SK-N-SH (cell line): ENCODE measurements around the gene KLK3. TPM values are rescaled to one million over a fixed set of nuclear protein-coding genes. Genes with fewer than 3 reads are reported as not detected.
A peak's percentile ranks its signal among the peaks of the same experiment; 100 is the strongest.

ENCODE experiments used
- CTCF ChIA-PET: fragments of 300-600, 350-600 bp; formaldehyde crosslinking; extraction: SDS; loops from one replicate; lab custom pipeline; 2021; lab: Yijun Ruan, JAX
- POLR2A ChIA-PET: fragments of 350-600 bp; sonication (Branson Sonifier 250); formaldehyde crosslinking; extraction: SDS; loops from one replicate; lab custom pipeline; 2020; ENCODE audit warnings: antibody characterized with exemption, inconsistent platforms; lab: Yijun Ruan, JAX
- DNase-seq: peaks from one replicate; pipeline ENCODE4 v3.0.0; 2012
- H2AFZ ChIP-seq: fragments of 200-600 bp; sonication (generic); 2 replicates; pipeline ENCODE4 v1.8.1; 2016; ENCODE audit warnings: antibody characterized with exemption, mild to moderate bottlenecking, low read depth
- H3F3A ChIP-seq: fragments of 200-600 bp; sonication (generic); replicated peaks from 2 replicates; pipeline ENCODE3; 2016; ENCODE audit warnings: antibody characterized with exemption, mild to moderate bottlenecking; ENCODE audit not compliant: insufficient read depth
- H3K27ac ChIP-seq, 2 experiments: fragments of 200-500 bp in 1 of 2; fragments of 200-600 bp in 1 of 2; sonication (Bioruptor generic) in 1 of 2; sonication (generic), shearing (Covaris generic) in 1 of 2; 2 replicates each; pipeline versions ENCODE4 v1.5.1 to v1.6.1; 2014 to 2016; ENCODE audit warnings: low read depth in 2 of 2, inconsistent platforms in 1 of 2, low read length in 1 of 2, mild to moderate bottlenecking in 1 of 2, mixed read lengths in 1 of 2
- H3K27me3 ChIP-seq: fragments of 200-600 bp; sonication (generic), shearing (Covaris generic); 2 replicates; pipeline ENCODE4 v1.6.1; 2016; ENCODE audit warnings: mixed run types; ENCODE audit not compliant: insufficient read depth
- H3K36me3 ChIP-seq, 2 experiments: fragments of 200-500 bp in 1 of 2; fragments of 200-600 bp in 1 of 2; sonication (Bioruptor generic) in 1 of 2; sonication (generic) in 1 of 2; replicated peaks in 1 of 2; 2 replicates each; pipeline versions ENCODE3 to v1.5.1; 2014 to 2016; ENCODE audit warnings: low read length in 1 of 2, mild to moderate bottlenecking in 1 of 2; ENCODE audit not compliant: insufficient read depth in 2 of 2, control insufficient read depth in 1 of 2
- H3K4me1 ChIP-seq, 2 experiments: fragments of 200-500 bp in 1 of 2; fragments of 200-600 bp in 1 of 2; sonication (Bioruptor generic) in 1 of 2; sonication (generic), shearing (Covaris generic) in 1 of 2; 2 replicates each; pipeline versions ENCODE4 v1.5.1 to v1.6.1; 2014 to 2016; ENCODE audit warnings: low read depth in 1 of 2, low read length in 1 of 2, mixed run types in 1 of 2; ENCODE audit not compliant: insufficient read depth in 2 of 2, control insufficient read depth in 1 of 2
- H3K4me2 ChIP-seq: fragments of 200-600 bp; sonication (generic), shearing (Covaris generic); 2 replicates; pipeline ENCODE4 v1.6.1; 2017; ENCODE audit warnings: mixed run types
- H3K4me3 ChIP-seq, 2 experiments: fragments of 200-500 bp in 1 of 2; fragments of 200-600 bp in 1 of 2; sonication (Bioruptor generic) in 1 of 2; sonication (generic), shearing (Covaris generic) in 1 of 2; 2 replicates each; pipeline versions ENCODE4 v1.5.1 to v1.8.1; 2014 to 2016; ENCODE audit warnings: low read depth in 2 of 2, inconsistent platforms in 1 of 2, low read length in 1 of 2, mild to moderate bottlenecking in 1 of 2, mixed read lengths in 1 of 2, moderate library complexity in 1 of 2
- H3K79me2 ChIP-seq: fragments of 200-600 bp; sonication (generic); 2 replicates; pipeline ENCODE4 v1.8.1; 2017; ENCODE audit warnings: mild to moderate bottlenecking; ENCODE audit not compliant: insufficient read depth
- H3K9ac ChIP-seq: fragments of 200-600 bp; sonication (generic); 2 replicates; pipeline ENCODE4 v1.6.1; 2017; ENCODE audit warnings: mixed run types
- H3K9me2 ChIP-seq: fragments of 200-600 bp; sonication (generic); 2 replicates; pipeline ENCODE4 v1.6.1; 2017; ENCODE audit warnings: mixed run types
- H3K9me3 ChIP-seq: fragments of 200-600 bp; sonication (generic); 2 replicates; pipeline ENCODE4 v1.6.1; 2017; ENCODE audit warnings: mixed run types, mild to moderate bottlenecking, moderate library complexity
- H4K20me1 ChIP-seq: fragments of 200-600 bp; sonication (generic); 2 replicates; pipeline ENCODE4 v1.6.1; 2017; ENCODE audit warnings: mild to moderate bottlenecking, mixed run types; ENCODE audit not compliant: insufficient read depth
- ELF1 ChIP-seq: IDR thresholded peaks from 2 replicates; pipeline ENCODE4 v1.4.0; 2012
- EZH2phosphoT487 ChIP-seq: fragments of 200-600 bp; sonication (generic); IDR thresholded peaks from 2 replicates; pipeline ENCODE4 v1.6.1; 2017; ENCODE audit warnings: low read depth, mixed run types, mild to moderate bottlenecking, antibody characterized with exemption, moderate library complexity, borderline replicate concordance
- FOSL2 ChIP-seq: IDR thresholded peaks from 2 replicates; pipeline ENCODE4 v1.4.0; 2012; ENCODE audit warnings: low read depth, mild to moderate bottlenecking, moderate library complexity, borderline replicate concordance
- FOXJ3 ChIP-seq: sonication (generic); formaldehyde crosslinking; IDR thresholded peaks from 2 replicates; pipeline ENCODE4 v1.5.1; 2020; ENCODE audit warnings: mild to moderate bottlenecking, missing genetic modification reagents
- GABPA ChIP-seq: IDR thresholded peaks from 2 replicates; pipeline ENCODE4 v1.4.0; 2012; ENCODE audit warnings: low read depth, mild to moderate bottlenecking
- MEF2A ChIP-seq: IDR thresholded peaks from 2 replicates; pipeline ENCODE4 v1.4.0; 2012; ENCODE audit warnings: low read depth, borderline replicate concordance
- MXI1 ChIP-seq: IDR thresholded peaks from 2 replicates; pipeline ENCODE4 v1.6.1; 2012; ENCODE audit warnings: mild to moderate bottlenecking, low read depth, low read length, improper control_type of control experiment
- NFIC ChIP-seq: IDR thresholded peaks from 2 replicates; pipeline ENCODE4 v1.4.0; 2012; ENCODE audit warnings: borderline replicate concordance
- RFX5 ChIP-seq: IDR thresholded peaks from 2 replicates; pipeline ENCODE4 v1.6.1; 2012; ENCODE audit warnings: mild to moderate bottlenecking, improper control_type of control experiment, low read length
- RXRA ChIP-seq: IDR thresholded peaks from 2 replicates; pipeline ENCODE4 v1.4.0; 2012; ENCODE audit warnings: low read depth, mild to moderate bottlenecking, borderline replicate concordance
- SMC3 ChIP-seq: IDR thresholded peaks from 2 replicates; pipeline ENCODE4 v1.6.1; 2012; ENCODE audit warnings: low read depth, low read length, improper control_type of control experiment
- TCF12 ChIP-seq: IDR thresholded peaks from 2 replicates; pipeline ENCODE4 v1.4.0; 2012
- TEAD4 ChIP-seq: IDR thresholded peaks from 2 replicates; pipeline ENCODE4 v1.4.0; 2012; ENCODE audit warnings: mild to moderate bottlenecking, borderline replicate concordance; ENCODE audit not compliant: insufficient read depth
- YY1 ChIP-seq: IDR thresholded peaks from 2 replicates; pipeline ENCODE4 v1.4.0; 2012; ENCODE audit warnings: low read depth, mild to moderate bottlenecking
- WGBS: methylation state at CpG from one replicate; pipeline ENCODE4 v1.1.6; 2017; ENCODE audit warnings: low lambda C conversion rate; 5-methylcytosine and 5-hydroxymethylcytosine counted together
- polyA plus RNA-seq, 3 experiments: library from polyadenylated mRNA; depleted of rRNA; stranded (reverse); fragments of >200 nt; gene quantifications; 2 replicates each; pipeline ENCODE4 v1.2.3, GENCODE V29; 2012
- TF ChIP-seq, protein P1 (sequence below): IDR thresholded peaks from 2 replicates; pipeline ENCODE4 v1.4.0; 2012; ENCODE audit warnings: low read depth
- TF ChIP-seq, protein P2 (sequence below): fragments of 200-600 bp; sonication (generic); IDR thresholded peaks from 2 replicates; pipeline ENCODE4 v1.6.1; 2017; ENCODE audit warnings: antibody characterized with exemption, mild to moderate bottlenecking, moderate library complexity

Gene KLK3
- polyA plus RNA-seq, 1 of the 3 experiments (the other 2 are of a cell fraction) = not detected

DNA sequence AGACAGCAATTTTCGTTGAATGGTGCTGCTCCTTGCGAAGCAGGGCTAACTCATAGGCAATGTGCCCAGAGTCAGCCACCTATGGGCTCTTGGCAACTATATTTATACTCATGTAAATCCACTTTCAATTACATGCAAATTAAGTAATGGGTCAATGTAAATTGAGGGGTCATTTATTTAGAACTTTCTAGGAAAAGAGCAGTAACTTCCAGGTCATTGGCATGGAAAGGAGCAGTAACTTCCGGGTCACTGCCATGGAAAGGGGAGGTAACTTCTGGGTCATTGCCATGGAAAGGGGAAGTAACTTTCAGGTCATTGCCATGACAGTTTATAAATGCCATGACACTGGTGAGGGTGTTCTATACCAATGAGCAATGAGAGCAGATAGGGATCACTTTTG is 44.9 kb downstream of the KLK3 start:
- WGBS = 14% methylated on average over 3 of the region's 3 CpGs
- Histone ChIP-seq H3K27ac (no peak overlapping the region), H3K9me2 (no peaks in the 10 kb centered on the region), H3K4me2 (no peak overlapping the region), H3K36me3 (no peaks in the 10 kb centered on the region), H3K4me1 (no peaks in the 10 kb centered on the region), H2AFZ (no peak overlapping the region), H3K9me3 (no peaks in the 10 kb centered on the region), H4K20me1 (no peaks in the 10 kb centered on the region), H3K4me3 (no peak overlapping the region), H3F3A (no peaks in the 10 kb centered on the region), H3K9ac (no peak overlapping the region), H3K79me2 (no peaks in the 10 kb centered on the region), H3K27me3 (peaks cover 14% of the 10 kb centered on the region)
- ChIA-PET POLR2A (no interaction called here), CTCF (interaction anchor here (1.0 to 1.4 kb wide), 2 partner anchors 22 to 23 kb away, joined by 4 to 6 read pairs; no protein-coding TSS in a partner anchor)
- DNase-seq = no peak
- peak; percentile 60 for TF ChIP-seq GABPA
- TF ChIP-seq FOSL2 = no peak

DNA sequence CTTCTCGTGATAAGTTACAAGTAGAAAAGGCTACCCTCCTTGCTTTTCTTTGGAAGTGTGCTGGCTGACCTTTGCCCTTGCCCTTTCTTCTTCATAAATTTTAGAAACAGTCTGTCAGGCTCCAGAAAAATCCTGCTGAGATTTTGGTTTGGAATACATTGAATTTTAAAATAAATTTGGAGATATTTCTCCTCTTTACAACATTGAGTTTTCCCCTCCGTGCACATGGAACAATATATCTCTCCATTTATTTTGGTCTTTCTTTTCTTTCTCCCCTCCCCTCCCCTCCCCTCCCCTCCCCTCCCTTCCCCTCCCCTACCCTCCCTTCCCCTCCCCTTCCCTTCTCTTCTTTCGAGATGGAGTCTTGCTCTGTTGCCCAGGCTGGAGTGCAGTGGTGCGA is 47.9 kb downstream of the KLK3 start:
- no peaks in the 10 kb centered on the region for H3K79me2 ChIP-seq
- no peaks in the 10 kb centered on the region for H3K9me2 ChIP-seq
- no peaks in the 10 kb centered on the region for H3K36me3 ChIP-seq
- no peak for DNase-seq
- peaks cover 28% of the 10 kb centered on the region for H3K27me3 ChIP-seq
- WGBS = 15% methylated on average over 4 of the region's 4 CpGs
- ChIA-PET CTCF (no interaction called here), POLR2A (no interaction called here)
- H2AFZ ChIP-seq = no peak overlapping the region
- no peaks in the 10 kb centered on the region for H3F3A ChIP-seq
- H3K4me1 ChIP-seq = no peaks in the 10 kb centered on the region
- no peaks in the 10 kb centered on the region for H3K9me3 ChIP-seq
- no peak for TF ChIP-seq MEF2A
- no peak for TF ChIP-seq TEAD4
- TF ChIP-seq GABPA = no peak
- TF ChIP-seq, protein P1, sequence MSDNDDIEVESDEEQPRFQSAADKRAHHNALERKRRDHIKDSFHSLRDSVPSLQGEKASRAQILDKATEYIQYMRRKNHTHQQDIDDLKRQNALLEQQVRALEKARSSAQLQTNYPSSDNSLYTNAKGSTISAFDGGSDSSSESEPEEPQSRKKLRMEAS = no peak
- no peak for TF ChIP-seq RXRA
- no peak for TF ChIP-seq RFX5
- TF ChIP-seq MXI1 = no peak
- TF ChIP-seq, protein P2, sequence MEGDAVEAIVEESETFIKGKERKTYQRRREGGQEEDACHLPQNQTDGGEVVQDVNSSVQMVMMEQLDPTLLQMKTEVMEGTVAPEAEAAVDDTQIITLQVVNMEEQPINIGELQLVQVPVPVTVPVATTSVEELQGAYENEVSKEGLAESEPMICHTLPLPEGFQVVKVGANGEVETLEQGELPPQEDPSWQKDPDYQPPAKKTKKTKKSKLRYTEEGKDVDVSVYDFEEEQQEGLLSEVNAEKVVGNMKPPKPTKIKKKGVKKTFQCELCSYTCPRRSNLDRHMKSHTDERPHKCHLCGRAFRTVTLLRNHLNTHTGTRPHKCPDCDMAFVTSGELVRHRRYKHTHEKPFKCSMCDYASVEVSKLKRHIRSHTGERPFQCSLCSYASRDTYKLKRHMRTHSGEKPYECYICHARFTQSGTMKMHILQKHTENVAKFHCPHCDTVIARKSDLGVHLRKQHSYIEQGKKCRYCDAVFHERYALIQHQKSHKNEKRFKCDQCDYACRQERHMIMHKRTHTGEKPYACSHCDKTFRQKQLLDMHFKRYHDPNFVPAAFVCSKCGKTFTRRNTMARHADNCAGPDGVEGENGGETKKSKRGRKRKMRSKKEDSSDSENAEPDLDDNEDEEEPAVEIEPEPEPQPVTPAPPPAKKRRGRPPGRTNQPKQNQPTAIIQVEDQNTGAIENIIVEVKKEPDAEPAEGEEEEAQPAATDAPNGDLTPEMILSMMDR = no peak
- TF ChIP-seq NFIC = no peak
- no peak for TF ChIP-seq ELF1
- no peak for TF ChIP-seq TCF12
- no peak for TF ChIP-seq EZH2phosphoT487
- TF ChIP-seq YY1 = no peak
- no peak for TF ChIP-seq SMC3
- TF ChIP-seq FOXJ3 (CRISPR knock-in tag) = no peak
- H4K20me1 ChIP-seq = no peaks in the 10 kb centered on the region
- no peak overlapping the region for H3K9ac ChIP-seq
- H3K4me3 ChIP-seq = no peak overlapping the region
- H3K27ac ChIP-seq = no peak overlapping the region
- H3K4me2 ChIP-seq = no peak overlapping the region
